Fibroblast of mammary gland (primary cell): ENCODE data around the gene ELOB.

Experiments used
- DNase-seq: peaks from one replicate; pipeline ENCODE4 v3.0.0-alpha.2; 2010; ENCODE audit warnings: low read depth
- H3K4me3 ChIP-seq: 2 replicates; pipeline ENCODE4 v1.5.1; 2011; ENCODE audit warnings: low read depth, mild to moderate bottlenecking, low read length, moderate library complexity; ENCODE audit not compliant: control insufficient read depth
- TF ChIP-seq, protein P1 (sequence below): conservative IDR thresholded peaks from 2 replicates; pipeline ENCODE4 v1.5.1; 2011; ENCODE audit warnings: low read depth, low read length, inconsistent platforms; ENCODE audit not compliant: control insufficient read depth, insufficient read depth

ELOB gene

DNA sequence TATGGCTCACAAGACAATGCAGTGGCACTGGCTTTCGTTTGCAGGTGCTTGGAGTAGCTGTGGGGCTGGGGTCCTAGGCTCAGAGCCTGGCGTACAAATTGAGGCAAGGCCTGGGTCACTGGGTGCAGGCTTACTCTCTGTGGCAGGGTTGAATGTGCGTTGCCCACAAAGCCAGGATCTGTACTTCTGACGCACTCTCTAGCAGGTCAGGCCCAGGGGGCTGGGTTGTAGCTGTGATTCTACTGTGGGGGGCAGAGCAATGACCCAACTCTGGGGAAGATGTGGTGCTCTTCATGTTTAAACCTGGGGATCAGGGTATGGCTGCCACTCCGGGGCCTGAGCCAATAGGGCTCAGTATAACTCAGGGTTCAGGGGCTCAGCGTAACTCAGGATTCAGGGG, 33.6 kb upstream of the ELOB start:
- no peak for DNase-seq
- TF ChIP-seq, protein P1, sequence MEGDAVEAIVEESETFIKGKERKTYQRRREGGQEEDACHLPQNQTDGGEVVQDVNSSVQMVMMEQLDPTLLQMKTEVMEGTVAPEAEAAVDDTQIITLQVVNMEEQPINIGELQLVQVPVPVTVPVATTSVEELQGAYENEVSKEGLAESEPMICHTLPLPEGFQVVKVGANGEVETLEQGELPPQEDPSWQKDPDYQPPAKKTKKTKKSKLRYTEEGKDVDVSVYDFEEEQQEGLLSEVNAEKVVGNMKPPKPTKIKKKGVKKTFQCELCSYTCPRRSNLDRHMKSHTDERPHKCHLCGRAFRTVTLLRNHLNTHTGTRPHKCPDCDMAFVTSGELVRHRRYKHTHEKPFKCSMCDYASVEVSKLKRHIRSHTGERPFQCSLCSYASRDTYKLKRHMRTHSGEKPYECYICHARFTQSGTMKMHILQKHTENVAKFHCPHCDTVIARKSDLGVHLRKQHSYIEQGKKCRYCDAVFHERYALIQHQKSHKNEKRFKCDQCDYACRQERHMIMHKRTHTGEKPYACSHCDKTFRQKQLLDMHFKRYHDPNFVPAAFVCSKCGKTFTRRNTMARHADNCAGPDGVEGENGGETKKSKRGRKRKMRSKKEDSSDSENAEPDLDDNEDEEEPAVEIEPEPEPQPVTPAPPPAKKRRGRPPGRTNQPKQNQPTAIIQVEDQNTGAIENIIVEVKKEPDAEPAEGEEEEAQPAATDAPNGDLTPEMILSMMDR: no peak
- H3K4me3 ChIP-seq: no peak overlapping the region

DNA sequence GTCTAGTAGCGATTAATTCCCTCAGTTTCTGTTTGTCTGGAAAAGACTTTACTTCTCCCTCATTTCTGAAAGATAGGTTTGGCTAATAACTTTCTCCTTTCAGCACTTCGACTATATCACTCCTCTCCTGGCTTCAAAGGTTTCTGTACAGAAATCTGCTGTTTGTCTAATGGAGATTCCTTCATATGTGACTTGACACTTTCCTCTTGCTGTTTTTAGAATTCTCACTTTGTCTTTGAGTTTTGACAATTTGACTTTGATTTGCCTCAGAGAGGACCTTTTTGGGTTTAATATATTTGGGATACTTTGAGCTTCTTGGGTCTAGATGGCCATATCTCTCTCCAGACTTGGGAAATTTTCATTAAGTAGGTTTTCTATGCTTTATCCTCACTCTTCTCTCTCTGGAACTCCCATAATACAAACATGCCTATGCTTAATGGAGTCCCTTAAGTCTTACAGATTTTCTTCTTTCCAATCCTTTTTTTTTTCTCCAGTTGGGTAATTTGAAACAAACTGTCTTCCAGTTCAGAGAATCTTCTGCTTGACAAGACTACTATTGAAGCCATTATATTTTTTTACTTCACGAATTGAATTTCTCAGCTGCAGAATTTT, 32.2 kb upstream of the ELOB start:
- DNase-seq: no peak
- TF ChIP-seq, protein P1: no peak
- no peak overlapping the region for H3K4me3 ChIP-seq

DNA sequence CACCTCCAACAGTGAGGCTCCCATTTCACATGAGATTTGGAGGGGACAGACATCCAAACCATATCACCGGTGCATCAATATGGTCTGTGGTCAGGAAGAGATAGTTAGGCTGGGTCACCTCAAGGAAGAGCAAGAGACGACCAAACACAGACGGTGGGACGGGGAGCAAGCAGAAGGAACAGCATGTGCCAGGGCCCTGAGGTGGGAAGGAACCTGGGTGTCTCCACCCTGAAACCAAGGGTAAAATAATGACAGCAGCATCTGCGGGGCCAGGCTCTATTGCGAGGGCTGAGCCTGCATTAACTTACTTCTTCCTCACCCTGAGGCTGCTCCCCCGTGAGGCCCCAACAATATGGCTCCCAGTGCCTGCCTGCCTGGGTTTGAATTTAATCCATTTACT, 31.1 kb upstream of the ELOB start:
- TF ChIP-seq, protein P1: no peak
- DNase-seq: no peak
- H3K4me3 ChIP-seq: no peak overlapping the region

DNA sequence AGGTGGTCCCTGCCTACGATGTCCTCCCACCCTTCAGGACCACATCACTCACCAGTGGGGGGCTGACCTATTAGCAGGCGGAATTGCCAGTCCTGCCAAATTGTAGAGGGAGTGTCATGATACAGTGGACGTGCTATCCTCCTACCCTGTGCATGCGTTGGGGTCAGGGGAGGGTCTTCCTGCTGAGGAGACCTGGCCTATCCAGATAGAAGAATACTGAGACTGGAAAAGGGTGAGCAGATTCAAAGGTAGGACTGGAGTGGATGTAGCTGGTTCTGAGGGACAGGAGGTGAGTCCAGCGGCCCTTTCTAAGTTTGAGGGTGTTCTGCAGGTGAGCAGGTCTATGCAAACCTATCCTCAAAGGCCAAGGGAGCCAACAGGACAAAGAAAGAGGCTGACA, 29.2 kb upstream of the ELOB start:
- TF ChIP-seq, protein P1: no peak

DNA sequence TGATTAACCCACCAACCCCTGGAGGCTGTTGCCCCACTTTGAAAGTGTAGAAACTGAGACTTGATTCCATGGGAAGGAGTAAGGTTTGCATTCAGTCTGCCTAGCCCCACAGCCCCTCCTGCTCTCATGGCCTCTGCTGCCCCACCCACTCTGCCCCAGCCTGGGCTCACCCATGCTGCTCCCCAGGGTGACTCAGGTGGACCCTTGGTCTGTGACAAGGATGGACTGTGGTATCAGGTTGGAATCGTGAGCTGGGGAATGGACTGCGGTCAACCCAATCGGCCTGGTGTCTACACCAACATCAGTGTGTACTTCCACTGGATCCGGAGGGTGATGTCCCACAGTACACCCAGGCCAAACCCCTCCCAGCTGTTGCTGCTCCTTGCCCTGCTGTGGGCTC, 27.6 kb upstream of the ELOB start:
- no peak overlapping the region for H3K4me3 ChIP-seq
- TF ChIP-seq, protein P1: no peak
- no peak for DNase-seq

More for the DNA sequence above, 29.2 kb upstream of the ELOB start:
- no peak overlapping the region for H3K4me3 ChIP-seq
- DNase-seq: no peak

DNA sequence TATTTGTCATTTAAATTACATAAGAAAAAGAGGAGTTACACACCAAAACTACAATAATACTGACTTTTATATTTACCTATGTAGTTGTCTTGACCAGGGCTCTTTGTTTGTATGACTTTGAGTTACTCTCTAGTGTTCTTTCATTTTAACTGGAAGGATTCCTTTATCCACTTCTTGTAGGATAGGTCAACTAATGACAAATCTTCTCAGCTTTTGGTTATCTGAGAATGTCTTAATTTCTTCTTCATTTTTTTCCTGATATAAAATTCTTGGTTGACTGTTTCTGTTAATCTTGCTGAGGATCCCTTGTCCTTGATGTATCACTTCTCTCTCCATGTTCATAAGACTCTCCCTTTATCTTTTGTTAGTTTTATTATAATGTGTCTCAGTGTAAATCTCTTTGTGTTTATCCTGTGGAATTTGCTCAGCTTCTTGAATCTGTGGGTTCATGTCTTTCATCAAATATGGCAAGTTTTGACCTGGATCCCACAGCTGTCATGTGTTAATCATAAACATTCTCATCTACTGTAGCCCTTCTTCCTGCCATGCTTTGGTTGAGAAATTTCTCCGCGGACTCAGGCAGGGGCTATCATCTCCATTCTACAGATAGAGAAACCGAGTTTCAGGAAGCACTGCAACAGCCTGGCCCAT, 26.6 kb upstream of the ELOB start:
- no peak for DNase-seq
- TF ChIP-seq, protein P1: no peak
- no peak overlapping the region for H3K4me3 ChIP-seq
